BE2C (cell line): ENCODE results near the gene SLC5A10.

Experiments used
- DNase-seq: peaks from one replicate; pipeline ENCODE4 v3.0.0-alpha.2; 2020
- H3K27me3 ChIP-seq: fragments of 250-450 bp; sonication (Bioruptor Pico); 2 replicates; pipeline ENCODE4 v1.5.1; 2020; ENCODE audit warnings: mild to moderate bottlenecking
- H3K36me3 ChIP-seq: fragments of 250-450 bp; sonication (Bioruptor Pico); 2 replicates; pipeline ENCODE4 v1.5.1; 2020; ENCODE audit warnings: mild to moderate bottlenecking
- H3K4me1 ChIP-seq: fragments of 250-450 bp; sonication (Bioruptor Pico); 2 replicates; pipeline ENCODE4 v1.5.1; 2020
- H3K4me3 ChIP-seq: 2 replicates; pipeline ENCODE4 v1.5.1; 2011; ENCODE audit warnings: low read depth, low read length
- H3K9me3 ChIP-seq: fragments of 250-450 bp; sonication (Bioruptor Pico); 2 replicates; pipeline ENCODE4 v1.5.1; 2020
- CTCF ChIP-seq: IDR thresholded peaks from 2 replicates; pipeline ENCODE4 v1.5.1; 2012; ENCODE audit warnings: mild to moderate bottlenecking, low read depth, low read length

Gene SLC5A10

GRCh38 chr17:18956581-18956980 is 4.6 kb downstream of the SLC5A10 start:
- Histone ChIP-seq H3K27me3 (no peaks in the 10 kb centered on the region), H3K4me1 (no peaks in the 10 kb centered on the region)

GRCh38 chr17:18957831-18958230 is 5.9 kb downstream of the SLC5A10 start:
- DNase-seq, result no peak
- no peak for TF ChIP-seq CTCF
- H3K4me3 ChIP-seq, result no peak overlapping the region
- no peaks in the 10 kb centered on the region for H3K9me3 ChIP-seq
- no peaks in the 10 kb centered on the region for H3K4me1 ChIP-seq
- H3K27me3 ChIP-seq, result no peaks in the 10 kb centered on the region
- no peaks in the 10 kb centered on the region for H3K36me3 ChIP-seq

More at GRCh38 chr17:18956581-18956980, 4.6 kb downstream of the SLC5A10 start:
- DNase-seq, result no peak
- H3K36me3 ChIP-seq, result no peaks in the 10 kb centered on the region
- H3K4me3 ChIP-seq, result no peak overlapping the region
- no peaks in the 10 kb centered on the region for H3K9me3 ChIP-seq
- no peak for TF ChIP-seq CTCF

GRCh38 chr17:18958611-18959010 is 6.6 kb downstream of the SLC5A10 start:
- Histone ChIP-seq H3K9me3 (no peaks in the 10 kb centered on the region), H3K4me1 (no peaks in the 10 kb centered on the region), H3K4me3 (no peak overlapping the region), H3K36me3 (no peaks in the 10 kb centered on the region), H3K27me3 (no peaks in the 10 kb centered on the region)
- no peak for TF ChIP-seq CTCF
- DNase-seq, result no peak

GRCh38 chr17:18959071-18959844 is 7.3 kb downstream of the SLC5A10 start:
- TF ChIP-seq CTCF, result no peak
- Histone ChIP-seq H3K4me1 (no peaks in the 10 kb centered on the region), H3K27me3 (no peaks in the 10 kb centered on the region), H3K9me3 (no peaks in the 10 kb centered on the region), H3K36me3 (no peaks in the 10 kb centered on the region), H3K4me3 (no peak overlapping the region)
- DNase-seq, result no peak

- no peak for DNase-seq
- H3K4me1 ChIP-seq, result no peaks in the 10 kb centered on the region
- no peaks in the 10 kb centered on the region for H3K36me3 ChIP-seq
- H3K27me3 ChIP-seq, result no peaks in the 10 kb centered on the region
- TF ChIP-seq CTCF, result no peak
- H3K9me3 ChIP-seq, result no peaks in the 10 kb centered on the region
- no peak overlapping the region for H3K4me3 ChIP-seq
These were observed 7.9 kb downstream of the SLC5A10 start for GRCh38 chr17:18959845-18960240.

GRCh38 chr17:18960241-18960665 is 8.3 kb downstream of the SLC5A10 start:
- DNase-seq, result no peak
- no peaks in the 10 kb centered on the region for H3K9me3 ChIP-seq
- no peak overlapping the region for H3K4me3 ChIP-seq

More at GRCh38 chr17:18960241-18960665, 8.3 kb downstream of the SLC5A10 start:
- no peaks in the 10 kb centered on the region for H3K36me3 ChIP-seq
- H3K27me3 ChIP-seq, result no peaks in the 10 kb centered on the region
- H3K4me1 ChIP-seq, result no peaks in the 10 kb centered on the region
- no peak for TF ChIP-seq CTCF
